ENCODE results near the gene DDX41.

Gene DDX41

DNA sequence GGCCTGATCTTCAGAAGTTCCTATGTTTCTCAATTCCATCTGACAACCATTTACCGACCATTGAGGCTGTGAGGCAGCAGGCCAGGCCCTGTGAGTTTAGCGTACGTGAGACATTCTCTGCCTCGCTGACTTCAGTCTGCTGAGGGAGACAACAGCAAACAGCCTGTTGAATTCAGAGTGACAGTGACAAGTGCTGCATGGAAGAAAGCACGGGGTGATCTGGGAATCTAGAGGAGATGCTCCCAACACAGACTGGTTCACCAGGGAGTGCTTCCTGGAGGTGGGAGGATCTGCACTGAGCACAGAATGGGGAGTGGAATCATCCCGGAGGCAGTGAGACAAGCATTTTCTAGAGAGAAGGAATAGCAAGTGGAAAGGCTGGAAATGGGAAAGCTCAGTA, 10.0 kb upstream of the DDX41 start:
- WGBS, 2 donors (ENCODE audit: extremely low coverage in 2 of 2, insufficient read length in 2 of 2, insufficient replicate concordance in 1 of 2), result no CpG with 5 or more reads among the region's 6 CpGs
- DNase-seq (ENCODE audit: low spot score), result no peak
- H4K91ac ChIP-seq (ENCODE audit: low read depth, low read length, poor library complexity), result no peak overlapping the region
- no peak overlapping the region for H2BK5ac ChIP-seq (ENCODE audit: low read length)
- no peak overlapping the region for H3K14ac ChIP-seq (ENCODE audit: low read length)
- H2AFZ ChIP-seq (ENCODE audit: low read length), result no peak overlapping the region
- H3K9me3 ChIP-seq (replicated peaks in 1 of 2; ENCODE audit: control insufficient read depth in 2 of 2, insufficient read depth in 1 of 2, low read depth in 1 of 2, low read length in 2 of 2), result no peaks in the 10 kb centered on the region
- H3K79me1 ChIP-seq (ENCODE audit: low read depth, low read length), result no peaks in the 10 kb centered on the region
- no peak overlapping the region for H3K18ac ChIP-seq (ENCODE audit: low read length)
- H2BK12ac ChIP-seq (ENCODE audit: low read length), result no peak overlapping the region
- no peak overlapping the region for H4K8ac ChIP-seq (ENCODE audit: low read depth, low read length)
- H3K23ac ChIP-seq (ENCODE audit: low read depth, low read length, poor library complexity), result no peak overlapping the region
- H2BK120ac ChIP-seq (ENCODE audit: low read depth, low read length), result no peak overlapping the region
- no peak overlapping the region for H2AK5ac ChIP-seq (ENCODE audit: low read depth, low read length)
- H3K4me3 ChIP-seq (ENCODE audit: low read length in 2 of 2), result no peak overlapping the region
- H3K36me3 ChIP-seq (replicated peaks in 1 of 2; ENCODE audit: control insufficient read depth in 2 of 2, insufficient read depth in 2 of 2, low read length in 2 of 2), result peaks cover 66 to 95% of the 10 kb centered on the region in 2 donors
- H2BK15ac ChIP-seq (ENCODE audit: low read length), result no peak overlapping the region
- no peak overlapping the region for H3K27ac ChIP-seq (replicated peaks; ENCODE audit: low read length)
- no peaks in the 10 kb centered on the region for H3K4me1 ChIP-seq (ENCODE audit: control insufficient read depth in 2 of 2, insufficient read depth in 1 of 2, low read depth in 1 of 2, low read length in 2 of 2)
- no peak overlapping the region for H3K4me2 ChIP-seq (ENCODE audit: insufficient read depth, low read length, poor library complexity, severe bottlenecking)
- H3K27me3 ChIP-seq (ENCODE audit: control insufficient read depth in 3 of 3, insufficient read depth in 3 of 3, low read depth in 1 of 3, low read length in 3 of 3), result no peaks in the 10 kb centered on the region
- H3K9ac ChIP-seq (ENCODE audit: low read depth, low read length, poor library complexity), result no peak overlapping the region
- no peak overlapping the region for H3K4ac ChIP-seq (ENCODE audit: low read length)

DNA sequence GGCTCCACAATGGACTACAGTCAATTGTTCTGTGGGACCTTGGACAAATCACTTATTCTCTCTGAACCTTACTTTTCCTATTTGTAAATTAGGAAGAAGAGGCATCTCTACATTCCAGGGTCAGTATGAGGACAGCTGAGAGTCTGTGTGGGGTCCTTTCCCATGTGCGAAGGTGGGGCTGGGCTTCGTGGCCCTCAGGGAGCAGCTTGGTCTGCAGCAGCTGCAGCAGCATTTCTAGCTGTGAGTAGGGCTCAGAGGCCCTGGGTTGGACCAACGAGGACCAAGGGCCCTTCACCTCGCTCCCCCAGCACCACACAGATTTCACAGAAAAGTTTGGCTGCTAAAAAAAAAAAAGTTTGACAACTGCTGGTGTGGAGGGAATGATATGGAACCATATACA, 9.4 kb upstream of the DDX41 start:
- Histone ChIP-seq H2BK15ac (ENCODE audit: low read length) (no peak overlapping the region), H3K9me3 (replicated peaks in 1 of 2; ENCODE audit: control insufficient read depth in 2 of 2, insufficient read depth in 1 of 2, low read depth in 1 of 2, low read length in 2 of 2) (no peaks in the 10 kb centered on the region), H2BK12ac (ENCODE audit: low read length) (no peak overlapping the region), H3K79me1 (ENCODE audit: low read depth, low read length) (no peaks in the 10 kb centered on the region), H4K8ac (ENCODE audit: low read depth, low read length) (no peak overlapping the region), H3K23ac (ENCODE audit: low read depth, low read length, poor library complexity) (no peak overlapping the region), H3K4me3 (ENCODE audit: low read length in 2 of 2) (no peak overlapping the region), H3K27me3 (ENCODE audit: control insufficient read depth in 3 of 3, insufficient read depth in 3 of 3, low read depth in 1 of 3, low read length in 3 of 3) (no peaks in the 10 kb centered on the region), H2AFZ (ENCODE audit: low read length) (no peak overlapping the region), H2BK120ac (ENCODE audit: low read depth, low read length) (no peak overlapping the region), H3K4me2 (ENCODE audit: insufficient read depth, low read length, poor library complexity, severe bottlenecking) (no peak overlapping the region), H3K36me3 (replicated peaks in 1 of 2; ENCODE audit: control insufficient read depth in 2 of 2, insufficient read depth in 2 of 2, low read length in 2 of 2) (peaks cover 69 to 95% of the 10 kb centered on the region in 2 donors), H3K4ac (ENCODE audit: low read length) (no peak overlapping the region), H3K4me1 (ENCODE audit: control insufficient read depth in 2 of 2, insufficient read depth in 1 of 2, low read depth in 1 of 2, low read length in 2 of 2) (no peaks in the 10 kb centered on the region), H3K14ac (ENCODE audit: low read length) (no peak overlapping the region), H4K91ac (ENCODE audit: low read depth, low read length, poor library complexity) (no peak overlapping the region), H2AK5ac (ENCODE audit: low read depth, low read length) (no peak overlapping the region), H3K27ac (replicated peaks; ENCODE audit: low read length) (no peak overlapping the region), H2BK5ac (ENCODE audit: low read length) (no peak overlapping the region), H3K18ac (ENCODE audit: low read length) (no peak overlapping the region), H3K9ac (ENCODE audit: low read depth, low read length, poor library complexity) (no peak overlapping the region)
- DNase-seq (ENCODE audit: low spot score), result no peak
- WGBS, 2 donors (ENCODE audit: extremely low coverage in 2 of 2, insufficient read length in 2 of 2, insufficient replicate concordance in 1 of 2), result no CpG with 5 or more reads among the region's 4 CpGs

DNA sequence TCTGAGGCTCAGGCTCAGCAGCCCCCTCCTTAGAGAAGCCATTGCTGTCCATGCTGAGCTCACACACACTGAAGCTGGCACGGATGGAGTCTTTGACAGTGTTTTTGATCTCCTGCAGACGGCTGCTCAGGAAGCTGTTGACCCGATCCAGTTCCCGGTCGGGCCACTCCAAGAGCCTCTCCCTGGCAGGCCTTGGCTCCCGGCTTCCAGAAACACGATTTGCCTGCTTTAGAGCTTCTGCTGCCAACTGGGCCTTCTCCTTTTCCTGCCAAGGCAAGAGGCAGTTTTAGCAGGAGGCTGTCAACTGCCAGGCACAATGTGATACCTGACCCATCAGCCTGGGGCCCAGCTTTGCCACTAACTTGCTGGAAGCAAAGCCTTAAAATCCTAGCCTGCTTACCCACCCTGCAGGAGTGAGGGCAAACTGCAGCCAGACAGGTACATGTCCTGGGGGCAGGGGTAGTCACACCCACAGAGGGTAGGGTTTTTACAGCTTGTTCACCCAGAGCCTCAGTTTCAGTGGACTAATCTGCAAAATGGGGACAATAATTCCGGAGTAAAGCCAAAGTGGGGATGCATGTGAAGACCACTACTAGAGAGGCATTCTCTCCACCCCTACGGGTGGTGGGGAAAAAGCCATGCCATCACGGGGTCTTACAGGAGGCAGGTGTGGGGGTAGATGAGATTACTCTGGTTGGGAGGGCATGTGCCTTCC, 8.3 kb upstream of the DDX41 start:
- Histone ChIP-seq H3K23ac (ENCODE audit: low read depth, low read length, poor library complexity) (no peak overlapping the region), H4K8ac (ENCODE audit: low read depth, low read length) (no peak overlapping the region), H3K18ac (ENCODE audit: low read length) (no peak overlapping the region), H3K9ac (ENCODE audit: low read depth, low read length, poor library complexity) (no peak overlapping the region), H3K9me3 (replicated peaks in 1 of 2; ENCODE audit: control insufficient read depth in 2 of 2, insufficient read depth in 1 of 2, low read depth in 1 of 2, low read length in 2 of 2) (no peaks in the 10 kb centered on the region), H2BK12ac (ENCODE audit: low read length) (no peak overlapping the region), H2AK5ac (ENCODE audit: low read depth, low read length) (no peak overlapping the region), H3K27ac (replicated peaks; ENCODE audit: low read length) (no peak overlapping the region), H2BK5ac (ENCODE audit: low read length) (no peak overlapping the region), H2BK15ac (ENCODE audit: low read length) (no peak overlapping the region), H3K4me2 (ENCODE audit: insufficient read depth, low read length, poor library complexity, severe bottlenecking) (no peak overlapping the region), H3K79me1 (ENCODE audit: low read depth, low read length) (peaks cover 2% of the 10 kb centered on the region), H3K27me3 (ENCODE audit: control insufficient read depth in 3 of 3, insufficient read depth in 3 of 3, low read depth in 1 of 3, low read length in 3 of 3) (no peaks in the 10 kb centered on the region), H3K4ac (ENCODE audit: low read length) (no peak overlapping the region), H2BK120ac (ENCODE audit: low read depth, low read length) (no peak overlapping the region), H3K4me1 (ENCODE audit: control insufficient read depth in 2 of 2, insufficient read depth in 1 of 2, low read depth in 1 of 2, low read length in 2 of 2) (no peaks in the 10 kb centered on the region), H3K36me3 (replicated peaks in 1 of 2; ENCODE audit: control insufficient read depth in 2 of 2, insufficient read depth in 2 of 2, low read length in 2 of 2) (peaks cover 72 to 95% of the 10 kb centered on the region in 2 donors), H3K14ac (ENCODE audit: low read length) (no peak overlapping the region), H4K91ac (ENCODE audit: low read depth, low read length, poor library complexity) (no peak overlapping the region), H2AFZ (ENCODE audit: low read length) (no peak overlapping the region), H3K4me3 (ENCODE audit: low read length in 2 of 2) (no peak overlapping the region)
- WGBS, 2 donors (ENCODE audit: extremely low coverage in 2 of 2, insufficient read length in 2 of 2, insufficient replicate concordance in 1 of 2), result no CpG with 5 or more reads among the region's 10 CpGs
- no peak for DNase-seq (ENCODE audit: low spot score)

DNA sequence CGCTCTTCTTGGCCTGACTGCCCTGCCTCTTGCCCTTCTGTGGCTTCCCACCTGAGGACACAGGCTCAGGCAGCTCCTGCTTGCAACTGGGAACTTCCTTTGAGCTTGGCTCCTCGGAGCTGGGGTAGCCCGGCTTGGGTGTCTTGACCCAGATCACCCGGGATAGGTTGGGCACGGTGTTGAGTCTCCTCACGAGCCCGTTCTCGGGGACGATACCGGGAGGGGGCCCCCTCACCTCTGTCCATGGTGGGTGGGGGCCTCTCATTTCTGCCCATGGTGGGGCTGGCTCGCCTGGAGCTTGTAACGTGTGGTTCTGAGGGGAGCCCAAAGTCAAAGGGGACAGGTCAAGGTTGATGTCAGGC, 7.8 kb upstream of the DDX41 start:
- H3K14ac ChIP-seq (ENCODE audit: low read length), result no peak overlapping the region
- H3K4me1 ChIP-seq (ENCODE audit: control insufficient read depth in 2 of 2, insufficient read depth in 1 of 2, low read depth in 1 of 2, low read length in 2 of 2), result no peaks in the 10 kb centered on the region
- H2BK5ac ChIP-seq (ENCODE audit: low read length), result no peak overlapping the region
- no peak overlapping the region for H3K4ac ChIP-seq (ENCODE audit: low read length)
- no peak overlapping the region for H2BK12ac ChIP-seq (ENCODE audit: low read length)
- peaks cover 2% of the 10 kb centered on the region for H3K79me1 ChIP-seq (ENCODE audit: low read depth, low read length)
- no peaks in the 10 kb centered on the region for H3K9me3 ChIP-seq (replicated peaks in 1 of 2; ENCODE audit: control insufficient read depth in 2 of 2, insufficient read depth in 1 of 2, low read depth in 1 of 2, low read length in 2 of 2)
- no CpG with 5 or more reads among the region's 12 CpGs for WGBS, 2 donors (ENCODE audit: extremely low coverage in 2 of 2, insufficient read length in 2 of 2, insufficient replicate concordance in 1 of 2)
- H3K27ac ChIP-seq (replicated peaks; ENCODE audit: low read length), result no peak overlapping the region
- H3K27me3 ChIP-seq (ENCODE audit: control insufficient read depth in 3 of 3, insufficient read depth in 3 of 3, low read depth in 1 of 3, low read length in 3 of 3), result no peaks in the 10 kb centered on the region
- H3K18ac ChIP-seq (ENCODE audit: low read length), result no peak overlapping the region
- H2BK15ac ChIP-seq (ENCODE audit: low read length), result no peak overlapping the region
- peaks cover 72 to 95% of the 10 kb centered on the region in 2 donors for H3K36me3 ChIP-seq (replicated peaks in 1 of 2; ENCODE audit: control insufficient read depth in 2 of 2, insufficient read depth in 2 of 2, low read length in 2 of 2)
- no peak overlapping the region for H2AFZ ChIP-seq (ENCODE audit: low read length)
- no peak for DNase-seq (ENCODE audit: low spot score)
- H4K91ac ChIP-seq (ENCODE audit: low read depth, low read length, poor library complexity), result no peak overlapping the region
- no peak overlapping the region for H3K23ac ChIP-seq (ENCODE audit: low read depth, low read length, poor library complexity)
- no peak overlapping the region for H4K8ac ChIP-seq (ENCODE audit: low read depth, low read length)
- no peak overlapping the region for H2BK120ac ChIP-seq (ENCODE audit: low read depth, low read length)
- H2AK5ac ChIP-seq (ENCODE audit: low read depth, low read length), result no peak overlapping the region
- no peak overlapping the region for H3K9ac ChIP-seq (ENCODE audit: low read depth, low read length, poor library complexity)
- H3K4me2 ChIP-seq (ENCODE audit: insufficient read depth, low read length, poor library complexity, severe bottlenecking), result no peak overlapping the region
- H3K4me3 ChIP-seq (ENCODE audit: low read length in 2 of 2), result no peak overlapping the region
